ENCODE measurements around the gene JKAMP.

Gene JKAMP

DNA sequence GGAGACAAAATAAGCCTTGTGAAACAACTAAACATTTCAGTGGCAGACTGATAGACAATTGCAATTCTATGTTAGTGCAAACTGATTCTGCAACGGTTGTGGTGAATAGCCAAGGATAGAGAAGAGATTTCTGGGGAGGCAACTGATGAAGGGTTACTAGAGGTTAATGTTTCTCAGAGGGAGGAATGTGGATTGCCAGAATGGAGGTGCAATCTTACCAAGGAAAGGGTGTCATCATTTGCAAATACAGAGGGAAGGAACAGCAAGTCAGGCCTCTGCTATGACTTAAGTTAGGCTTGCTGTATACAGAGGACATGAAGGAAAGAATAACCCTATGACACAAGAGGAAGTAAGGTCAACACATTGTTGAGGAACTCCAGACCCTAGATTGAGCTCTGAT is 56.5 kb downstream of the JKAMP start:
- DNase-seq (ENCODE audit: low read depth, low spot score): no peak

DNA sequence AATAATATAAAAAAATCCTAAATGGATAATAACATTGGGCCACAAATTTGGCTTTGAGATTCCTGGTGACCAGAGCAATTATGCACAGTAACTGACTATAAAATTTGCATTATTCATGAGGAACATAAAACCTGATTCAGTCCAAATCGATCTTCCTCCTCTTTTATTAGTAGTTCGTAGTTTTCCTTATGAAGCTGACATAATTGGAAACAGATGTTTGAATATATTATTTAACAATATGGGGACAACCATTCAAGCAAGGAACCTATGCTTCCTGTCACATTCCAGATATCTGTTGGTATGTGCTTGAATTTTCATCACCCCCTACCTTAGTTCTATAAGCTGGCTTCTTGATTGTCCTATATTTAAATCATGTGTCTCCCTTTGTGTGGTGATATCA is 57.4 kb downstream of the JKAMP start:
- DNase-seq (ENCODE audit: low read depth, low spot score): no peak

DNA sequence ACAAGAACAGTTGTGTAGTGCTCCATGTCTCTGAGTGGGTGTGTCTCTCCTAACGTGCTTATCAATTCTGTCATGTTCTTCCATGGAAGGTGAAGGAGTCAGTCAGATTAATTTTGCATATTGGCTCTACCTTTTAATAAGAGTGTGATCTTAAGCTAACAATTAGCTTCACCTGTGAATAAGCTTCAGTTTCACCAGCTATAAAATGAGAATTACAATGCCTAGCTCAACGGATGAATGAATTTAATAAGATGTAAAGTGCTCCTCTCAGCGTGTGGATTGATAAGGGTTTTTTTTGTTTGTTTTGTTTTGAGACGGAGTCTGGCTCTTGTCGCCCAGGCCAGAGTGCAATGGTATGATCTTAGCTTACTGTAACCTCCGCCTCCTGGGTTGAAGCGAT is 59.6 kb downstream of the JKAMP start:
- no peak for DNase-seq (ENCODE audit: low read depth, low spot score)

DNA sequence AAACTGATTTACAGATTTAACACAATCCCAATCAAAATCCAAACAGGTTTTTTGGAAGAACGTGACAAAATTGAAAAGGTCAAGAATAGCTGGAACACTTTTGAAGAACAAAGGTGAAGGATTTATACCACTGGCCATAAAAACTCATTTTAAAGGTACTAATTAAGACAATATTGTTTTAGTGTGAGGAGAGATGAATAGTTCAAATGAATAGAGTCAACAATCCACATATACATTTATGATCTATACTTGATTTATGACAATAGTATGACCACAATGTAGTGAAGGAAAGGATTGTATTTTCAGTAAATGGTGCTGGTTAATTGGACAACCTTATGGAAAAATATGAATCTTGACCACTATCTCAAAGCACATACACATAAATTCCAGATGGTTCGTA is 63.0 kb downstream of the JKAMP start:
- DNase-seq (ENCODE audit: low read depth, low spot score): no peak
